ENCODE data around the gene C9orf72. TPM values are rescaled to one million over a fixed set of nuclear protein-coding genes. Genes with fewer than 3 reads are reported as not detected.

Gene C9orf72
- total RNA-seq, 3 donors from 2014 or later = 4.2 to 7.0 (median 5.0) TPM

DNA sequence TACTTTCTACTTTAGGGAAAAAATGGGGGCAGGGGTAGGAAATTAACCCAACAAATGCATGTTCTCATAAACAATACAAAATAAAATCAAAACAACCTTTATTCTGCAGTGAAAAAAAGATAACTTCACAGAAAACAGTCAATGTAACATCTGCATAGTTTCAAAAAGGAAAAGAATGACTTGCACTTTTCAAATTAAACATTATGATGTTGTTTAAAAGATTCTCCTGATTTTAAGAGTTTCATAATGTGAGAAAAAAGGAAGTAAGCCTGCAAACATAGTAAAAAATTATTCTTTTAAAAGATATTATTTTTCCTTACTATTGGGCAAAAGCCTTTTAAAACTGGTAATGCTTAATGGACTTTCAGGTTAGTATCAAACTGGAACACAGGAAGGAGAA is 7.6 kb downstream of the C9orf72 start:
- H3K9me3 Mint-ChIP-seq = no peaks in the 10 kb centered on the region
- peaks cover 25% of the 10 kb centered on the region for H3K4me1 Mint-ChIP-seq (ENCODE audit: low read depth)
- H3K36me3 Mint-ChIP-seq (ENCODE audit: insufficient read depth) = peaks cover 19% of the 10 kb centered on the region
- no peak overlapping the region for H3K4me3 Mint-ChIP-seq
- no peak for ATAC-seq
- H3K27me3 Mint-ChIP-seq (ENCODE audit: low read depth) = no peaks in the 10 kb centered on the region
- no peak for DNase-seq

GRCh38 chr9:27564670-27565069 is 8.6 kb downstream of the C9orf72 start:
- Mint-ChIP-seq H3K27me3 (ENCODE audit: low read depth) (no peaks in the 10 kb centered on the region), H3K9me3 (no peaks in the 10 kb centered on the region), H3K36me3 (ENCODE audit: insufficient read depth) (peaks cover 19% of the 10 kb centered on the region), H3K4me3 (no peak overlapping the region), H3K4me1 (ENCODE audit: low read depth) (peaks cover 25% of the 10 kb centered on the region)
- ATAC-seq = no peak
- DNase-seq = no peak

DNA sequence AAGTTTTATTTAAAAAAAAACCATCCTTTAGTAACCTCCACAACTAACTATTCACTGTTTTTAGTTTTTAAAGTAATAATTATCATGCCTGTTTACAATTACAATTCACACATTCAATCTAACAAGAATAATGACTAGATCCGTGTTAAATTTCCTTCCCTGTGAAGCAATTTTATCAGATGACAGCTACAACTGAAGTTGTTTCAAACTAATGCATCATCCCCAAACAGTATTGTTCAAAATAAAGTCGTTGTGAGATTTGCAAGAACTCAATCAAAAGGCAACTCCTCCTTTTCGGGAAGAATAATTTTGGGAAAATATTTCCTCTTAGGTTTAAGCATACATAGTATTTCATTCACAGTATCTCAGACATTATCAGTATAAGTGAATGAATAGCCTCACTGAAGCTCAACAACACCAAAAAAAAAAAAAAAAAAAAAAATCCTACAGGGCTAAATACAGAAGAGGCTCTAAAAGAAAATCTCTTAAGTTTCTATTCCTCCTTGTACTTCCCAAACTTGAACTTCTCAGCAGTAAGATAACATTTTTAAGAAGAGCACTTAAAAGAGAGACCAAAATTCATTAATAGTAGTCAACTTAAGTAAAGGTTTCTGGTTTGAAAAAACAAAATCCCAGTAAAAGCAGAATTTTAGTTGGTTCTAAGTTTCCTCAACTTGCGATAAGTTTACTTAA is 9.4 kb downstream of the C9orf72 start:
- H3K9me3 Mint-ChIP-seq = no peaks in the 10 kb centered on the region
- no peaks in the 10 kb centered on the region for H3K27me3 Mint-ChIP-seq (ENCODE audit: low read depth)
- DNase-seq (no peak), ATAC-seq (no peak)
- H3K4me1 Mint-ChIP-seq (ENCODE audit: low read depth) = peaks cover 25% of the 10 kb centered on the region
- no peak overlapping the region for H3K4me3 Mint-ChIP-seq
- H3K36me3 Mint-ChIP-seq (ENCODE audit: insufficient read depth) = peaks cover 22% of the 10 kb centered on the region

DNA sequence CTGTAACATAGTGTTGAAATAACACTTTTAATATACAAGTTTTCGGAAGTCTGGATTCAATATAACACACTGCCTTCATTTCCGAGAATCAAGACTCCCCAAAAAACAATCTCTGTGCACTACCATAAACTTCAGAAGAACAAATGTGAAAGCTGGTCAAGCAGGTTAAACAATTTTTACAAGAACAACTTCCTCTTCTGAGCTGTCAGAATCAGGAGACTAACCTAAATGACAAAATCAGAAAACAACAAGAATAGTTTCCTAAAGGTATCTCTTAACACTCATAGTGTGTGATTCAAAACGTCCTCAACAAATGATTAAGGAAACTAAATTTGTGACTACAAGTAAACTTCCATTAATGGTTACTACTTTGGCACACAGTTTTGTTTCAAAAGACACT is 11.6 kb downstream of the C9orf72 start:
- no peak overlapping the region for H3K4me3 Mint-ChIP-seq
- H3K27me3 Mint-ChIP-seq (ENCODE audit: low read depth) = no peaks in the 10 kb centered on the region

DNA sequence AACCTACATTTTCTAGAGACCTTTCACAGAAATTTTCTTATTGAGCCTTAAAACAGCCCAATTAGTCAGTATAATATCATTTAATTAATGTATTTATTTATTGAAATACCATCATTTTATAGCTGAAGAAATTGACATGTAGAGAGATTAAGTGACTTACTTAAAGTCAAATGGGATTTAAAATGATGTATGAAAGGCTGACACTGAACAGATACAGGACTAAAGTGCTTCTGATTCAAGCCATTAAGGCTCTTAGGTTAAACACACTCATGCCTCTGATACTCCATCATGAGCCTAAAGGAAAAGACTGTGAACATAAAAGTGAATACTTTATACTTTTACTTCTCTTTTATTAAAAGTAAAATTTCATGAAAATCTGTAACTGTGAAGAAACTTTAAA is 12.8 kb downstream of the C9orf72 start:
- Mint-ChIP-seq H3K4me3 (no peak overlapping the region), H3K36me3 (ENCODE audit: insufficient read depth) (peaks cover 20% of the 10 kb centered on the region), H3K27me3 (ENCODE audit: low read depth) (no peaks in the 10 kb centered on the region), H3K4me1 (ENCODE audit: low read depth) (peaks cover 17% of the 10 kb centered on the region), H3K9me3 (no peaks in the 10 kb centered on the region)
- ATAC-seq = no peak
- no peak for DNase-seq

More for the DNA sequence above, 11.6 kb downstream of the C9orf72 start:
- H3K9me3 Mint-ChIP-seq = no peaks in the 10 kb centered on the region
- no peak for DNase-seq
- peaks cover 22% of the 10 kb centered on the region for H3K36me3 Mint-ChIP-seq (ENCODE audit: insufficient read depth)
- H3K4me1 Mint-ChIP-seq (ENCODE audit: low read depth) = peaks cover 24% of the 10 kb centered on the region
- no peak for ATAC-seq

GRCh38 chr9:27558307-27558706 is 15.0 kb downstream of the C9orf72 start:
- peaks cover 2% of the 10 kb centered on the region for H3K4me1 Mint-ChIP-seq (ENCODE audit: low read depth)

GRCh38 chr9:27556470-27556869 is 16.8 kb downstream of the C9orf72 start:
- H3K27me3 Mint-ChIP-seq (ENCODE audit: low read depth) = no peaks in the 10 kb centered on the region
- DNase-seq (no peak), ATAC-seq (no peak)
- no peaks in the 10 kb centered on the region for H3K4me1 Mint-ChIP-seq (ENCODE audit: low read depth)
- no peak overlapping the region for H3K4me3 Mint-ChIP-seq
- no peaks in the 10 kb centered on the region for H3K9me3 Mint-ChIP-seq
- peaks cover 33% of the 10 kb centered on the region for H3K36me3 Mint-ChIP-seq (ENCODE audit: insufficient read depth)

More at GRCh38 chr9:27558307-27558706, 15.0 kb downstream of the C9orf72 start:
- Mint-ChIP-seq H3K4me3 (no peak overlapping the region), H3K27me3 (ENCODE audit: low read depth) (no peaks in the 10 kb centered on the region), H3K9me3 (no peaks in the 10 kb centered on the region), H3K36me3 (ENCODE audit: insufficient read depth) (peaks cover 28% of the 10 kb centered on the region)
- ATAC-seq = no peak
- no peak for DNase-seq

DNA sequence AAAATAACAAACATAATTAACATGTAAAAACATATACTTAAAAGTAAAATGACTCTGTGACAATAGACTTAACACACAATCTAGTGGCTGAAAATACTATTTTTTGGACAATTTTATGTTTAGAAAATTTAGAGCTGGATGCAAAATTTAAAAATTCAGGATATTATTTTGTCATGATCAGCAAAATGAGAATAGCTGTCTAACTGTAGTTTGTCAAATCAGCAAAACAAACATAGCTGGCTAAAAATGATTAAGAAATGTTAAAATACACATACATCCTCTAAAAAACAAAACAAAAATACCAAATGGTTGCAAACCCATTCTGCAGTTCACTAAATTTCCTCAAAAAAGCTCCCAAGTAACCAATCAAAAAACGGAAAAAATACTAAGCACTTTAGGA is 18.6 kb downstream of the C9orf72 start:
- Mint-ChIP-seq H3K4me3 (no peak overlapping the region), H3K36me3 (ENCODE audit: insufficient read depth) (peaks cover 34% of the 10 kb centered on the region), H3K4me1 (ENCODE audit: low read depth) (no peaks in the 10 kb centered on the region)

DNA sequence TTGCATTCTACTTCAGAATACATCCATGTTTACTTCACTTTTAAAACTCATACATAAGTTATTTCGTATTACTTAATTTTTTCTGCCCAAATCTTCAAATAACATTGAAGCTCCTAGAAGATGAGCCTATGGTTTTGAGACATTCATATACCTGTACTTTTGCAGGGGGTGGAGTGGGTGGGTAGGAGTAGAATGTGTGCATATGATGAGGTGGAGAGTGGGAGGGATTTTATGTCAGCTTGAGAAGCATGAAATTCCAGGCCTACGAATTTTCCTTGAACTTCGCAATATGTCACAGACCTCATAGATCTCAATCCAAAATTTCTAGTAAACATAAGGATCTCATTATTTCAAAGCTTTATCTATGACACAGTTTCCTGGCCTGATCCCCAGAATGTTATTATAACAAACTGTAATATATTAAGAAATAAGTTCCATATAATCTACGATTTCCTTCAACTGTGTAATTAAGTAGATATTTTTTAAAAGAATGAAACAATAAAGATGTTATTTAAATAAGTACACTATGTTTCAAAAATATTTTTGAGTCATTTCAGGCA is 24.0 kb downstream of the C9orf72 start:
- peaks cover 32% of the 10 kb centered on the region for H3K36me3 Mint-ChIP-seq (ENCODE audit: insufficient read depth)
- H3K9me3 Mint-ChIP-seq = no peaks in the 10 kb centered on the region
- H3K4me3 Mint-ChIP-seq = no peak overlapping the region
- DNase-seq (no peak), ATAC-seq (no peak)
- H3K4me1 Mint-ChIP-seq (ENCODE audit: low read depth) = no peaks in the 10 kb centered on the region
- no peaks in the 10 kb centered on the region for H3K27me3 Mint-ChIP-seq (ENCODE audit: low read depth)

More for the DNA sequence above, 18.6 kb downstream of the C9orf72 start:
- DNase-seq (no peak), ATAC-seq (no peak)
- no peaks in the 10 kb centered on the region for H3K27me3 Mint-ChIP-seq (ENCODE audit: low read depth)
- H3K9me3 Mint-ChIP-seq = no peaks in the 10 kb centered on the region

- Mint-ChIP-seq H3K36me3 (ENCODE audit: insufficient read depth) (peaks cover 24% of the 10 kb centered on the region), H3K9me3 (no peaks in the 10 kb centered on the region), H3K4me1 (ENCODE audit: low read depth) (no peaks in the 10 kb centered on the region), H3K4me3 (no peak overlapping the region), H3K27me3 (ENCODE audit: low read depth) (no peaks in the 10 kb centered on the region)
- DNase-seq = no peak
- no peak for ATAC-seq
Observed at GRCh38 chr9:27548055-27548741, 25.1 kb downstream of the C9orf72 start.

DNA sequence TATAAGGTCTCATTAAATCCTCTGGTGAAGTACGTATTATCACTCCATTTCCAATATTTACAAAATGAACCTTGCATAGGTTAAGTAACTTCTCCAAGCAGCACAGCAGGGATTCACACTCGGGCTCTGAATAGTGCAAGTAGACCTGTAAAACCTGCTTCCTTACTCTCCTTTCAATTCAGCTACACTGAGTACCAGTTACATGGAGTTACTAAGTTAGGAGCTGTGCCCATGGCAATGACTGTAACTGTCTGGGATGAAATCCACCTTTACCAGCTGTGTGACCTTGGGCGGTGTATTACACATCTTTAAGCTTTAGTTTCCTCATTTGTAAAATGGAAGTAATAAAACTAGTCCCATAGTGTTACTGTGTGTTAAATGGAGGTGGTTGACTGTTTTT is 27.8 kb downstream of the C9orf72 start:
- no peak for ATAC-seq
- Mint-ChIP-seq H3K9me3 (no peaks in the 10 kb centered on the region), H3K4me1 (ENCODE audit: low read depth) (no peaks in the 10 kb centered on the region), H3K4me3 (no peak overlapping the region), H3K36me3 (ENCODE audit: insufficient read depth) (peaks cover 17% of the 10 kb centered on the region), H3K27me3 (ENCODE audit: low read depth) (no peaks in the 10 kb centered on the region)
- DNase-seq = no peak

DNA sequence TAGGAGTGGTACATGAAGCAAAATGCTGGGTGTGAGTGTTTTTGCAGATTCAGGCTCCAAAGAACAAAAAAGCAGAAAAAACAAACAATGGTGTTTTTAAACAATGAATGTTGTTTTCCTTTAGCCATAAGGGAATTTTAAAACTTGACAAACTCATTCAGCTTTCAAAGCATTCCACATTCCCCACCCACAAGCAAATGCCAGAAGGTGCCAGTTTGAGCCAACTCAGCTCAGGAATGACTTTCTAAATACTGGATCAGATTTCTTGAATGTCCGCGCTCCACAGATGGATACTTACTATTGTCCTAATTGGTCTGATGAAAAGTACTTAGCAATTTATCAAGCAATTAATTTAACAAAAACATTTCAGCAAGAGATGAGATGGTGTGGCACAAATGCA is 30.8 kb downstream of the C9orf72 start:
- H3K9me3 Mint-ChIP-seq = no peaks in the 10 kb centered on the region
- DNase-seq = no peak
- H3K4me1 Mint-ChIP-seq (ENCODE audit: low read depth) = no peaks in the 10 kb centered on the region
- ATAC-seq = no peak
- peaks cover 17% of the 10 kb centered on the region for H3K36me3 Mint-ChIP-seq (ENCODE audit: insufficient read depth)
- no peak overlapping the region for H3K4me3 Mint-ChIP-seq
- H3K27me3 Mint-ChIP-seq (ENCODE audit: low read depth) = no peaks in the 10 kb centered on the region

- Mint-ChIP-seq H3K27me3 (ENCODE audit: low read depth) (no peaks in the 10 kb centered on the region), H3K36me3 (ENCODE audit: insufficient read depth) (peaks cover 17% of the 10 kb centered on the region)
Observed at GRCh38 chr9:27541740-27542139, 31.5 kb downstream of the C9orf72 start.

DNA sequence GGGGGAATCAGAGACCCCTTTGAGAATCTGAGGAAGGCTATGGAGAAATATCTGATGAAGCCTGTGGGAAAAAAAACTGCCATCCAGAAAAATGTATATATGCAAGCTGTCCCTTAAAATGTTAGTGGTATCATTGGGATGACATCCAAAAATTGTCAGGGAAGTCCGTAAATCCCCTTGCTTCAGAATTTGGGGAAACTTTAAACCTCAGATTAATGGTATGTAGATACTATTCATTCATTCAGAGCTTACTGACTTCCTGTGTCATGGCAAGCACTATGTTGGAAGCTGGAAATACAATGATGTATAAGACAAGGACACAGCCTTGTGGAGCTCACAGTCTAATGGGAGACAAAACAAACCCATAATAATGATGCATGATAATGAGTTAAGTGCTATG is 32.8 kb downstream of the C9orf72 start:
- ATAC-seq (no peak), DNase-seq (no peak)
- peaks cover 15% of the 10 kb centered on the region for H3K36me3 Mint-ChIP-seq (ENCODE audit: insufficient read depth)

More at GRCh38 chr9:27541740-27542139, 31.5 kb downstream of the C9orf72 start:
- Mint-ChIP-seq H3K9me3 (no peaks in the 10 kb centered on the region), H3K4me1 (ENCODE audit: low read depth) (no peaks in the 10 kb centered on the region), H3K4me3 (no peak overlapping the region)
- ATAC-seq (no peak), DNase-seq (no peak)

More for the DNA sequence above, 32.8 kb downstream of the C9orf72 start:
- no peaks in the 10 kb centered on the region for H3K9me3 Mint-ChIP-seq
- H3K4me3 Mint-ChIP-seq = no peak overlapping the region
- H3K4me1 Mint-ChIP-seq (ENCODE audit: low read depth) = no peaks in the 10 kb centered on the region
- no peaks in the 10 kb centered on the region for H3K27me3 Mint-ChIP-seq (ENCODE audit: low read depth)

All from activated T-cell treated with anti-CD3 and anti-CD28 coated beads, Interleukin-2, amount 50 U/mL, for 4 hours (primary cell).